ENCODE data around the gene MB. TPM values are rescaled to one million over a fixed set of nuclear protein-coding genes. Genes with fewer than 3 reads are reported as not detected.

MB gene
- total RNA-seq, 4 donors from 2014 or later, result 5.6 to 11.7 (median 9.8) TPM

DNA sequence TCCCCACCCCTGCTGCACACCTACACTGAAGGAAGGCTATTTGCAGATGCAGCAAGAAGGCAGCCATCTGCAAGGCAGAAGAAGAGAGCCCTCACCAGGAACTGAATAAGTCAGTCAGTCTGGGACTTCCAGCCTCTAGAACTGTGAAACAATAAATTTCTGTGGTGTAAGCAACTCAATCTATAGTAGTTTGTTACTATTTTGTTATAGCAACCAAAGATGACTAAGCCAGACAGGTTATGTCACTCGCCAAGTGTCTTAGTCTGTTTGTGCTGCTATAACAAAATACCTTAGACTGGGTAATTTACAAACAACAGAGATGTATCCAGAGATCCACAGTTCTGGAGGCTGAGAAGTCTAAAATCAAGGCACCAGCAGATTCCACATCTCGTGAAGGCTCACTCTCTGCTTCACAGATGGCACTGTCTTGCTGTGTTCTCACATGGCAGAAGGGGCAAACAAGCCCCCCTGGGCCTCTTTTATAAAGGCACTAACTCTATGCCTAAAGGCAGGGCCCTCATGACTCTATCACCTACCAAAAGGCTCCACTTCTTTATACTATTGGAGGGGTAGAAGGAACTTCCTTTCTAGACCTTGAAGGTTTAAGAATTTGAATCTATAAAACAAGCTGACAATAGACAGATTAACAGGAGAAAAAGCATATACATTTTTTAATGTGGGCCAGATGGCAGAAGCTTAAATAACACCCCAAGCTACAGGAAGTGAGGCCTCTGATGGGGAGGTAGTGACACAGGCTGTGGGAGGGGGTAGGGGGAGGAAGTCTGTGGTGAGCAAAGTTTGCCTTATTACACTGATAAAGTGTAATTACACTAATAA lies 43.4 kb upstream of the MB start:
- Histone ChIP-seq H3K4me3 (no peak overlapping the region), H3K27me3 (no peaks in the 10 kb centered on the region), H3K9me3 (no peaks in the 10 kb centered on the region), H3K36me3 (peaks cover 0 to 50% (median 4%) of the 10 kb centered on the region in 3 donors), H3K27ac (peak overlapping the region; percentile 75 to 92 (median 80)), H3K4me1 (peaks cover 8 to 30% (median 19%) of the 10 kb centered on the region in 4 donors)
- TF ChIP-seq, protein P1, sequence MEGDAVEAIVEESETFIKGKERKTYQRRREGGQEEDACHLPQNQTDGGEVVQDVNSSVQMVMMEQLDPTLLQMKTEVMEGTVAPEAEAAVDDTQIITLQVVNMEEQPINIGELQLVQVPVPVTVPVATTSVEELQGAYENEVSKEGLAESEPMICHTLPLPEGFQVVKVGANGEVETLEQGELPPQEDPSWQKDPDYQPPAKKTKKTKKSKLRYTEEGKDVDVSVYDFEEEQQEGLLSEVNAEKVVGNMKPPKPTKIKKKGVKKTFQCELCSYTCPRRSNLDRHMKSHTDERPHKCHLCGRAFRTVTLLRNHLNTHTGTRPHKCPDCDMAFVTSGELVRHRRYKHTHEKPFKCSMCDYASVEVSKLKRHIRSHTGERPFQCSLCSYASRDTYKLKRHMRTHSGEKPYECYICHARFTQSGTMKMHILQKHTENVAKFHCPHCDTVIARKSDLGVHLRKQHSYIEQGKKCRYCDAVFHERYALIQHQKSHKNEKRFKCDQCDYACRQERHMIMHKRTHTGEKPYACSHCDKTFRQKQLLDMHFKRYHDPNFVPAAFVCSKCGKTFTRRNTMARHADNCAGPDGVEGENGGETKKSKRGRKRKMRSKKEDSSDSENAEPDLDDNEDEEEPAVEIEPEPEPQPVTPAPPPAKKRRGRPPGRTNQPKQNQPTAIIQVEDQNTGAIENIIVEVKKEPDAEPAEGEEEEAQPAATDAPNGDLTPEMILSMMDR (IDR thresholded peaks at IDR 0.05), result no peak
- no peak for TF ChIP-seq POLR2A (IDR thresholded peaks at IDR 0.05)
- peak; percentile 58 to 86 (median 62) for DNase-seq

- no peak for TF ChIP-seq POLR2A (IDR thresholded peaks at IDR 0.05)
- TF ChIP-seq, protein P1 (IDR thresholded peaks at IDR 0.05), result no peak
- Histone ChIP-seq H3K4me1 (peaks cover 8 to 25% (median 16%) of the 10 kb centered on the region in 4 donors), H3K27me3 (no peaks in the 10 kb centered on the region), H3K4me3 (no peak overlapping the region), H3K36me3 (peaks cover 0 to 45% (median 4%) of the 10 kb centered on the region in 3 donors), H3K9me3 (no peaks in the 10 kb centered on the region), H3K27ac (no peak overlapping the region)
- DNase-seq, result no peak
Measured at GRCh38 chr22:35657571-35658312, 40.6 kb upstream of the MB start.

GRCh38 chr22:35656284-35656752 lies 39.2 kb upstream of the MB start:
- Histone ChIP-seq H3K27me3 (no peaks in the 10 kb centered on the region), H3K27ac (no peak overlapping the region), H3K9me3 (no peaks in the 10 kb centered on the region), H3K4me1 (peaks cover 4 to 11% (median 9%) of the 10 kb centered on the region in 4 donors), H3K36me3 (peaks cover 0 to 45% (median 4%) of the 10 kb centered on the region in 3 donors), H3K4me3 (no peak overlapping the region)
- no peak for TF ChIP-seq POLR2A (IDR thresholded peaks at IDR 0.05)
- TF ChIP-seq, protein P1 (IDR thresholded peaks at IDR 0.05), result no peak
- DNase-seq, result no peak

DNA sequence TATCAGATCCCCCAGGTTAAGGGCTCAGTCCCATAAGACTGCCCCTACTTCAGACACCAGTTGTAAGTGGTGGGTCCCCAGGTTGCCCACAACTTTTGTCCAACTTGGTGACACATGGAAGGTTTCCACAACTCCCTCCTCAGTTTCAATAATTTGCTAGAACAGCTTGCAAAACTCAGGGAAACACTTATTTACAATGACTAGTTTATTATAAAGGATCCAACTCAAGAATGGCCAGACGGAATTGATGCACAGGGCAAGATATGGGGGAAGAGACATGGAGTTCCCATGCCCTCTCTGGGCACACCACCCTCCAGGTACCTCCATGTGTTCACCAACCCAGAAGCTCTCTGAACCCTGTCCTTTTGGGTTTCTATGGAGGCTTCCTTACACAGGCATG lies 36.7 kb upstream of the MB start:
- H3K27ac ChIP-seq, result no peak overlapping the region
- H3K9me3 ChIP-seq, result no peaks in the 10 kb centered on the region
- H3K36me3 ChIP-seq, result peaks cover 0 to 33% (median 0%) of the 10 kb centered on the region in 3 donors
- H3K27me3 ChIP-seq, result no peaks in the 10 kb centered on the region
- peaks cover 0 to 12% (median 3%) of the 10 kb centered on the region in 4 donors for H3K4me1 ChIP-seq
- H3K4me3 ChIP-seq, result no peak overlapping the region
- no peak for DNase-seq
- TF ChIP-seq, protein P1 (IDR thresholded peaks at IDR 0.05), result no peak
- no peak for TF ChIP-seq POLR2A (IDR thresholded peaks at IDR 0.05)

- TF ChIP-seq, protein P1 (IDR thresholded peaks at IDR 0.05), result no peak
- TF ChIP-seq POLR2A (IDR thresholded peaks at IDR 0.05), result no peak
- H3K4me3 ChIP-seq, result no peak overlapping the region
Measured at GRCh38 chr22:35651085-35651484, 34.0 kb upstream of the MB start.

More at GRCh38 chr22:35651085-35651484, 34.0 kb upstream of the MB start:
- Histone ChIP-seq H3K9me3 (no peaks in the 10 kb centered on the region), H3K27me3 (no peaks in the 10 kb centered on the region), H3K36me3 (peaks cover 0 to 6% (median 0%) of the 10 kb centered on the region in 3 donors), H3K4me1 (peaks cover 0 to 26% (median 8%) of the 10 kb centered on the region in 4 donors), H3K27ac (no peak overlapping the region)
- DNase-seq, result no peak

Data from Peyer's patch (tissue), 4 donors.